Mononuclear cell (primary cell): Measurements from ENCODE around the gene CYP4F2. TPM values are rescaled to one million over a fixed set of nuclear protein-coding genes. Genes with fewer than 3 reads are reported as not detected.
"Not testable (repeated sequence)": the region's sequence is repeated elsewhere in the genome, so short reads cannot be mapped to it uniquely, and the experiment has no call there.

Experiments
- H3K27me3 ChIP-seq: 2 replicates; pipeline ENCODE4 v1.6.0; 2011; ENCODE audit warnings: low read length, control low read depth; ENCODE audit not compliant: insufficient read depth
- H3K4me1 ChIP-seq: 2 replicates; pipeline ENCODE4 v1.5.1; 2011; ENCODE audit warnings: mild to moderate bottlenecking, low read length, control low read depth; ENCODE audit not compliant: insufficient read depth
- H3K4me3 ChIP-seq: 2 replicates; pipeline ENCODE4 v1.5.1; 2011; ENCODE audit warnings: mild to moderate bottlenecking, low read length, moderate library complexity
- H3K9me3 ChIP-seq: 2 replicates; pipeline ENCODE4 v1.5.1; 2011; ENCODE audit warnings: low read depth, mild to moderate bottlenecking, control low read depth, low read length
- total RNA-seq: library from RNA; depleted of rRNA; stranded (reverse); fragments of >200 nt; gene quantifications from one replicate; pipeline ENCODE4 v1.2.3, GENCODE V29; 2012

Gene CYP4F2
- total RNA-seq, 1 donor, result not detected

DNA sequence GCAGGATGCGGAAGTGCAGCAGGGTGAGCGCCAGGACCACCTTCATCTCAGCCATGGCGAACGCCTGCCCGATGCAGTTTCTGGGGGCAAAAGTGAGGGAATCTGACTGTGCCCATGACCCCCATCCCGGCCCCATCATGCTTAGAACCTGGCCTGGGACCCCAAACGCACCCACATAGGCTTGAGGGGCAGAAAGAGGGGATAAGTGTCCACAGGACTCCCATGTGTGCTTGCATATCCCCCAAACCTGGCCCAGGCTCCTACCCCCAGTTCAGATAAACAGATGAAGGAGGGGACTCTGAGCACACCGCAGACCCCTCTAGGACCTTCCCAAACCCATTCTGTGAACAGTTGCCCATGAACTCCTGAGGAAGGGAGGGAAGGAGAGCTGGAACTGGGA, 16.0 kb upstream of the CYP4F2 start:
- Histone ChIP-seq H3K4me1 (peaks cover 9% of the 10 kb centered on the region), H3K9me3 (peaks cover 7% of the 10 kb centered on the region), H3K4me3 (no peak overlapping the region), H3K27me3 (peaks cover 38% of the 10 kb centered on the region)

DNA sequence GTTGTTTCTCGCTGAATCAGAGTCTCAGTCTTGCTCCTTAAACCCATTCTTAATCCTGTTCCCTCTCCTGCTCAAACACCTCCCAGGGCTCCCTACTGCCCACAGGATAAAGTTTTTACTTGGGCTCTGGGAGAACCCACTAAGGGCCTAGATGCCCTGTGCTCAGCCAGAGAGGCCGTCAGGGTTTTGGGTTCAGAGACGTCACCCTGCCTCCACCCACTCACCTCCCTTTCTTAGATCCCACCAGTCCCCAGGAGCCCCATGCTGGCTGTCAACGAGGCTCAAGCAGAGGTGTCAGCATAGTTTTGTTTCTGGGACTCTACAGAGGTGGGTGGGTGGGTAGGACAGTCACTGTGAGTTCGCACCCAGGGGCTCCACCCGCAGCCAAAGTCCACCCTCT, 15.5 kb upstream of the CYP4F2 start:
- H3K27me3 ChIP-seq, result peaks cover 38% of the 10 kb centered on the region
- peaks cover 9% of the 10 kb centered on the region for H3K4me1 ChIP-seq
- H3K4me3 ChIP-seq, result no peak overlapping the region
- peaks cover 7% of the 10 kb centered on the region for H3K9me3 ChIP-seq

DNA sequence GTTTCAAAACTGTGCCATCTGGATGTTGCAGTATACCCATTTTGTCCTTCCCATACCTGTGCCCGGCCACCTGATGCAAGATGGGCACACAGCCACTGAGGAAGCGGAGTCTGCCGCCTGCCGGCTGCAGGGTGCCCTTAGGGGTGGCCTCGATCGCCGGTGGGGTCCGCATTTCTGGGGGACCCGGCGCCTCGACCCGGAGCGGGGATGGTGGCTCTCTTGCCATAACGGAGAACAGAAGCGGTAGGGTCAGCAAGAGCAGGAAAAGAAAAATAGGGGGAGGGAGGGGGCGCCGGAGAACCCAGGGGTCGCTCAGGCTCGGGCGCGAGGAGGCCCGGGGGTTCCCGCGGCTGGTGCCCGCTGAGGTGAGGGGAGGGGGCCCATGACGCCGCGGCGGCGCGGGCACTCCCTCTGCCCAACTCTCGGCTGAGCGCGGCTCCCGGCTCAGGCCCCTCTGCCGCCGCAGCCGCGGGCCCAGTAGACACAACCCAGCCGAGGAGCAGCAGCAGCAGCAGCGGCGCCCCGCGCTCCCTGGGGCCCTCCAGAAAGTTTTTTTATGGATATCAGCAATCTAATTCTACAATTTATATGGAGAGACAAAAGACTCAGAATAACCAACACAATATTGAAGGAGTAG, 13.8 kb upstream of the CYP4F2 start:
- Histone ChIP-seq H3K27me3 (peaks cover 30% of the 10 kb centered on the region), H3K4me1 (peaks cover 9% of the 10 kb centered on the region), H3K9me3 (peaks cover 7% of the 10 kb centered on the region), H3K4me3 (no peak overlapping the region)

DNA sequence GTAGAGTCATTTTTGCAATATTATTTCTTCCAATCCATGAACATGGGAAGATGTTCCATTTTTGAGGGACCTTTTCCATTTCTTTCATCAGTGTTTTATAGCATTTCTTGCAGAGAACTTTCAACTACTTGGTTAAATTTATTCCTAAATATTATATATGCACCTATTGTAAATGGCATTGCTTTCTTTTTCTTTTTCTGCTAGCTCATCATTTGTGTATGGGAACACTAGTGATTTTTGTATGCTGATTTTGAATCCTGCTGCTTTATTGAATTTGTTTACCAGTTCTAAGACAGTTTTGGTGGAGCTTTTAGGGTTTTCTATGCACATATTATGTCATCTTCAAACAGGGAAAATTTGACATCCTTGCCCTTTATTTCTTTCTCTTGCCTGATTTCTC, 7.2 kb upstream of the CYP4F2 start:
- no peak overlapping the region for H3K4me3 ChIP-seq

DNA sequence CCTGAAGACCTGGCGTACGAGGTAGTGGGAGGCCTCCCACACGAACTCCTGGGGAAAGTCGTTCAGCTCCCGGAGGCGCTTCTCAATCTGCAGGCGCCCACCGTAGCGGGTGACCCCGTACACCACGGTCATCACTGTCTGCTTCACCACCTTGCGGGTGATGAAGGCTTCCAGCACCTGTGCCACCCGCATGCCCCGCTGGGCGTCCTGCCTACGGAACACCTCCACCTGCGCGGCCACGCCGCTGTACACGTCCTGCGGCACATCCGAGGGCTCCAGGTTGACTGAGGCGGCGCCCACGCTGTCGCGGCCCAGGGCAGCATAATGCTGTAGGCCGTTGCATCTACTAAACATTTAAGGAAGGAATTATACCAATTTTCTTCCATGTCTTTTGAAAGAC, 5.0 kb upstream of the CYP4F2 start:
- H3K27me3 ChIP-seq, H3K9me3 ChIP-seq, H3K4me3 ChIP-seq, H3K4me1 ChIP-seq: not testable (repeated sequence)

More for the DNA sequence above, 7.2 kb upstream of the CYP4F2 start:
- no peaks in the 10 kb centered on the region for H3K4me1 ChIP-seq
- H3K27me3 ChIP-seq, result peaks cover 8% of the 10 kb centered on the region
- no peaks in the 10 kb centered on the region for H3K9me3 ChIP-seq

DNA sequence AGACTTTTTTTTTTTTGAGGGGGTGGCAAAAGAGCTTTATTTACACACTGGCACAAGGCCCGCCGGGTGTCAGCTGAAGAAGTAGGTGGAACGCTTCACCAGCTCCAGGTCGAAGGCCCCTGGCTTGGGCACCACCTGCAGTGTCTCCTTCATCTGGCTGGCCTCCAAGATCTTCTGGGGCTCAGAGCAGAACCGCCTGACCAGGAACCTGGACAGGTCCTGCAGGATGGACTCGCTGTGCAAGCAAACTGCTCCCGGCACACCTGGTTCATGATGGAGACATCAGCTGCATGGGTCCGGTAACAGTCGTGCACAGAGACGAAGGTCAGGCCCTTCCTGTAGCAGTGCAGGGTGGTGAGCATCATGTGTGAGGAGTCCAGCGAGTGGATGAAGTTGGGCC, 4.4 kb upstream of the CYP4F2 start:
- Histone ChIP-seq H3K27me3 (peaks cover 8% of the 10 kb centered on the region), H3K4me3 (no peak overlapping the region), H3K4me1 (no peaks in the 10 kb centered on the region), H3K9me3 (no peaks in the 10 kb centered on the region)

DNA sequence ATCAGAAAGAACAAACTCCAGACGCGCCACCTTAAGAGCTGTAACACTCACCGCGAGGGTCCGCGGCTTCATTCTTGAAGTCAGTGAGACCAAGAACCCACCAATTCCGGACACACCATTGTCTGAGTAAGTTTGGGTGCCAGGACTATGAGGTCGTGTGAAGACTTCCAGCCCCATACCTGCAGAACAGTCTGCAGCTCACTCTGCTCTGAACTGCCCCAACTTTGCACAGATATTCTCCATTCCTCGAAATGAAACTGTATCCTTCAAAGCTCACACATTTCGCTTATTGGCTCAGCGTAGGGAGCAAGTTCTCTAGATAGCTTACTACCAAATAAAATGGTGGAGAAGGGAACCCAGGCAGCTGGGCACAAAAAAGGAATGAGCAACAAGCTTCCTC, 2.6 kb upstream of the CYP4F2 start:
- Histone ChIP-seq H3K4me3 (no peak overlapping the region), H3K27me3 (no peaks in the 10 kb centered on the region), H3K9me3 (no peaks in the 10 kb centered on the region), H3K4me1 (no peaks in the 10 kb centered on the region)

DNA sequence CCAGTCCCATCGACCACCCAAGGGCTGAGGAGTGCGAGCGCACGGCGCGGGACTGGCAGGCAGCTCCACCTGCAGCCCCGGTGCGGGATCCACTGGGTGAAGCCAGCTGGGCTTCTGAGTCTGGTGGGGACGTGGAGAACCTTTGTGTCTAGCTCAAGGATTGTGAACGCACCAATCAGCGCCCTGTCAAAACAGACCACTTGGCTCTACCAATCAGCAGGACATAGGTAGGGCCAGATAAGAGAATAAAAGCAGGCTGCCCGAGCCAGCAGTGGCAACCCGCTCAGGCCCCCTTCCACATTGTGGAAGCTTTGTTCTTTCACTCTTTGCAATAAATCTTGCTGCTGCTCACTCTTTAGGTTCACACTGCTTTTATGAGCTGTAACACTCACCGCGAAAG, 2.2 kb upstream of the CYP4F2 start:
- H3K4me1 ChIP-seq, H3K9me3 ChIP-seq, H3K27me3 ChIP-seq, H3K4me3 ChIP-seq: not testable (repeated sequence)

DNA sequence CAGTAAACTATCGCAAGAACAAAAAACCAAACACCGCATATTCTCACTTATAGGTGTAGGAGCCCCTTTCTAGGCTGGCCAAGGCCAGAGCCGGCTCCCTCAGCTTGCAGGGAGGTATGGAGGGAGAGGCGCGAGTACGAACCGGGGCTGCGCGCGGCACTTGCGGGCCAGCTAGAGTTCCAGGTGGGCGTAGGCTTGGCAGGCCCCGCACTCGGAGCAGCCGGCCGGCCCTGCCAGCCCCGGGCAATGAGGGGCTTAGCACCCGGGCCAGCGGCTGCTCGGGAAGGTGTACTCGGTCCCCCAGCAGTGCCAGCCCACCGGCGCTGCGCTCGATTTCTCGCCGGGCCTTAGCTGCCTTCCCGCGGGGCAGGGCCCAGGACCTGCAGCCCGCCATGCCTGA, 1.7 kb upstream of the CYP4F2 start:
- not testable (repeated sequence) for H3K4me1 ChIP-seq, H3K4me3 ChIP-seq, H3K9me3 ChIP-seq, H3K27me3 ChIP-seq

DNA sequence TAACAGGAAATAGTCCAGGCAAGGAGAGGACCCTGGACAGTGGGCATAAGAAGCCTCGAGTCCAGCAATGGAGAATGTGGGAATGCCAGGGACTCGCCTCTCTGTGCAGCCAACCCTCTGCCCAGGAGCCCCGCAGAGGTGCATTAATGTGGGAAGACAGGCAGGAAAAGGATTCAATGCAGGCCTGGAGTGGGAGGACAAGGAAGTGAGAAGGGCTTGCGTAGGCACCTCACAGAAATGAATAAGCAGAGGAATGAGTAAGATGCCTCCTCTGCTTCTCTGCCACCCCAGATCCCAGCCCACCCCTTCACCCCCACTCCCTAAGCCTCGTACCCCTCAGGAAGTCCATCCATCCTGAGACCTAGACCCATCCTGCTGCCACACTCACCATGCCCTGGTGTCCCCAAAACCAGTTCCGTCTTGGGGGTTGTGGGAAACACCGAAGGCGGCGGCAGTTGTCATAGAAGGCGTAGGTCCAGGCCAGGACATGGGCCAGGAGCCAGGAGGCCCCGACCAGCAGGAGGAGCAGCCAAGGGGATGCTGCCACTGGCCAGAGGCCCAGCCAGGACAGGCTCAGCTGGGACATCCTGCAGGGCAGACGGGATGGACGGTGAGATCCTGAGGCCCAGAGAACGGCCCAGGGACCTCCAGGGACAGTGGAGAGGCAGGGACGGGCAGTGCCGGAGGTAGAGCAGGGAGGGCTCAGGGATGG, 692 bp downstream of the CYP4F2 start:
- no peaks in the 10 kb centered on the region for H3K27me3 ChIP-seq
- no peak overlapping the region for H3K4me3 ChIP-seq
- no peaks in the 10 kb centered on the region for H3K4me1 ChIP-seq
- no peaks in the 10 kb centered on the region for H3K9me3 ChIP-seq

DNA sequence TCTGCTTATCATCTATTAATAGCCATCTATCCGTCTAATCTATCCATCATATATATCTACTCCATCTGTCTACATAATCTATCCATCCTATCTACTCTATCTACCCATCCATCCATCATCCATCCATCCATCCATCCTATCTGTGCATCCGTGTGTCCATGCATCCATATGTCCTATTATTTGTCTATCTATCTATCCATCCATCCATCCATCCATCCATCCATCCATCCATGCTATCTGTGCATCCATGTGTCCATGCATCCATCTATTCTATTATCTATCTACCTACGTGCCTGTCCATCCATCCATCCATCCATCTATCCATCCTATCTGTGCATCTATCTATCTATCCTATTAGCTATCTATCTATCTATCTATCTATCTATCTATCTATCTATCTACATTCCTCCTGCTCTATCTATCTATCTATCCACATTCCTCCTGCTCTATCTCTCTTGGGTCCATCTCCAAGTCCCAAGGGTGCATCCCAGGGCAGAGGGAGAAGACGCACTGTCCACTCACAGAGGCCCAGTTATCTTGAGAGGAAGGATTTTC, 1.9 kb downstream of the CYP4F2 start:
- H3K4me3 ChIP-seq, result no peak overlapping the region
- H3K4me1 ChIP-seq, result no peaks in the 10 kb centered on the region
- H3K9me3 ChIP-seq, result no peaks in the 10 kb centered on the region
- H3K27me3 ChIP-seq, result no peaks in the 10 kb centered on the region

DNA sequence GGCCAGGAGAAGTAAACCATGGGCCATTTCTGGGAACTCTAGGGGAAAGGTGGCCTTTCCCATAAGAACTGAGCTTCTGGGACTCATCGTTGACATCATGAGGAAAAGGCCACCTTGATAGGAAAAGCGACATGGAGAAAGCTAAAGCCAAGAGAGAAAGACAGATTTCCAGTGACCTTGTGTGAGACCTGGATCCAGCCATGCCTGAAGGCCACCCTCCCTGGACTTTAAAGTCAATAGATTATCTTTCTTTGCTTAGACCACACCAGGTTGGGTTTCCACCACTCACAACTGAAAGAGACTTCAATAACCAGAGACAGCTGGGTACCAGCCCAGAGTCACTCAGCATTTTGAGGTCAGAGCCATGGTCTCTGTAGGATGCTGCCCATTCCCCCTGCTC, 3.5 kb downstream of the CYP4F2 start:
- no peaks in the 10 kb centered on the region for H3K4me1 ChIP-seq

DNA sequence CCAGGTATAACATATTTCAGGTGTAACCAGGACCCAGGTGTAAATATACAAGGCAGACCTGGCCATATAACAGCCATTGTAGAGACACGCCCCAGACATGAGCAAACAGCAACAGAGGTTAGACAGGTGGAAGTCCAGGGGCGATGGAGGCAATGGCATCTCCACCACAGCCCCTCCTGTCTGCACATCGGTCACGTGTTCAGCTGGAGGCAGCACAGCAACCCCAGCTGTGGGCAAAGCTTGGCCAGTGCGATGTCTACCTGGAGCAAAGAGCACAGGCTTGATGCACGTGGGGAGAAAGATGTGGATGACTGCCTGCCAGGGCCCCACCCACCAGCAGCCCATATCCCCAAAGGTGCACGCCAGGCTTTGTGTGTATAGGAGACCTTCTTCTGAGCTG, 4.4 kb downstream of the CYP4F2 start:
- H3K27me3 ChIP-seq, result no peaks in the 10 kb centered on the region
- H3K4me3 ChIP-seq, result no peak overlapping the region
- no peaks in the 10 kb centered on the region for H3K4me1 ChIP-seq
- H3K9me3 ChIP-seq, result no peaks in the 10 kb centered on the region

More for the DNA sequence above, 3.5 kb downstream of the CYP4F2 start:
- no peaks in the 10 kb centered on the region for H3K27me3 ChIP-seq
- H3K4me3 ChIP-seq, result no peak overlapping the region
- no peaks in the 10 kb centered on the region for H3K9me3 ChIP-seq

DNA sequence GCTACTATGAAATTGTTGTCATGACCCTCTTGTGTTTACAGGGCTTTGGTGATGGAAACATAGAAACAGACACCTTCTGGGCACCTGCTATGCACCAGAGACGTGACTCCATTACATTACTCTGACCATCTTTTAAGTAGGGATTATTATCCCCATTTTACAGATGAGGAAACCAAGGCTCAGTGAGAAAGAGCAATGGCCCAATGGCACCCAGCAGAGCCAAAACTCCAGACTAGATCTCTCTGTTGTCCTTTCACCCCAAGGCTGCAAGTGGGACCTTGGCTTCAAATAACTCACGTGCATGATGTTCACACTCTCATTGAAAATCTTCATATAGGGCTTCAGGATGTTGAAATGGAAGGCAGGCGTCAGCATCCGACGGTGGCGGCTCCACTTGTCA, 5.9 kb downstream of the CYP4F2 start:
- H3K4me1 ChIP-seq, result no peaks in the 10 kb centered on the region
- no peak overlapping the region for H3K4me3 ChIP-seq
- no peaks in the 10 kb centered on the region for H3K27me3 ChIP-seq
- no peaks in the 10 kb centered on the region for H3K9me3 ChIP-seq

DNA sequence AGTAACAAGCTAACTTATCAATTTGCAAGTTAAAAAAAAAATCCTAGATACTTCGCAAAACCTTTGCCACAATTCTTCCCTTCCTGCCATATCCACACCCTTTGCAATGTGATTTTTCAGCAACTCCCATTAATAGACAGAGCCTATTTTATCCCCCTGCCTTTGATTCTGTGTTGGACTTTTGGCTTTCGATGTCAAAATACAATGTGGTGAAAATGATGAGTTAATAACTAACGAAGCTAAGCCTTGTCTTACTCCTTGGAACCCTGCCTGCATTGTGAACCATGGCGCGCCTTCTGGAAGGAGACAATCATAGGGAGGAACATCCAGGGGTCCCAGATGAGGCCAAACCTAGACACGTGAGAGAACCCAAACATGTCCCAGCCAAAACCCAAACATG, 6.4 kb downstream of the CYP4F2 start:
- H3K4me3 ChIP-seq, result no peak overlapping the region
- H3K4me1 ChIP-seq, result no peaks in the 10 kb centered on the region
- H3K9me3 ChIP-seq, result no peaks in the 10 kb centered on the region
- H3K27me3 ChIP-seq, result no peaks in the 10 kb centered on the region

DNA sequence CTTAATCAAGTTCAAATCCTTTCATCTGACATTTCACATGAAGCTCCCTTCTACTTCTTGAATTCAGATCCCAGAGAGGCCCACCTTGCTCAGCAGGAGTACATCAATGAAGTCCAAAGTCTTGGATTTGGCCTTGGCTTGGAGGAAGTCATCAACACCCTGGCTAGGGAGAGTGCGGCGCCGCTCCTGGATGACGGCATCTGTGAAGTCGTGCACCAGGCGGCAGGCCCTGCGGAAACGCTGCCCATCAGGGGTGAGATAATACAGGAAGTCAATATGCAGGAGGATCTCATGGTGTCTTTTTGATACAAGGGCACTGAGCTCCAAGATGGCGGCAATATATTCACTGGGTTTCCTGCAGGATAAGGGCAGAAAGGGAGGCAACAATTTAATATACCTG, 8.5 kb downstream of the CYP4F2 start:
- not testable (repeated sequence) for H3K9me3 ChIP-seq, H3K27me3 ChIP-seq, H3K4me3 ChIP-seq, H3K4me1 ChIP-seq
